Measurements from ENCODE around the gene ITGB8.
A peak's percentile ranks its signal among the peaks of the same experiment; 100 is the strongest.

The ITGB8 gene

GRCh38 chr7:20344396-20344795 is 13.7 kb downstream of the ITGB8 start:
- DNase-seq: no peak

DNA sequence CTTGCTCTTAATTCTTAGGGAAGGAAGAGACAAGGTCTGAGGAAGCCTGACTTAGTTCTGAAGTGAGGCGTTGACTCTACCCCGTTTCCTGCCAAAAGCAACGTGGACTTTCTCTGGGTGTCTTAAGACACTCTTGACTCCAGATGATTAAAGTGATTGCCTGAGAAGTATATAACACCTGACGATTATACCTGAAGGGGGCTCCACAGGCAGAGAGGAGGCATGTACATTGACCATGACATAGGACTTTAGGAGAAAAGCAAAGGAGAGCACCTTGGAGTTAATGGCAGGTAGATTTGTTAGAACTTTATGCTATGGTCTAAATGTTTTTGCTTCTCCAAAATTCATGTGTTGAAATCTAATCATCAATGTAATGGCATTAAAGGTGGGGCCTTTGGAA is 15.9 kb downstream of the ITGB8 start:
- no peak for DNase-seq

DNA sequence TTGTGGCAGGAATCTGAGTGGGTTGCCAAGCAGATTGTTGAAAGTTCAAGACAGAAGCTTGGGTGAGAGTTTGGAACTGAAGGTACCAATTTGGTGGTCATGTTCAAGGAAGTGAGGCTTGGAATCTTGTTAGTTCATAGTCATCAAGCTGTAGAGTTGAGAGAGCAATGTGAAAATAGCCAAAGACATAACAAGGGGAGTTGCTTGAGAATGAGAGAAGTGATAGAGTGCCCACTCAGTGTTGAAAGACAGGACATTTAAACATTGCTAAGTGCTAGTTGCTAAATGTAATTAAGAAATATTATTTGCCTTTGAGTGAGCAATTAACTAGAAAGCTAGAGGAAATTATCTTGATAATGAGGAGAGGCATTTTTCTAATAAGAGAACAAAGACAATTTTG is 17.0 kb downstream of the ITGB8 start:
- DNase-seq: no peak

GRCh38 chr7:20348125-20348807 is 17.6 kb downstream of the ITGB8 start:
- DNase-seq: no peak

DNA sequence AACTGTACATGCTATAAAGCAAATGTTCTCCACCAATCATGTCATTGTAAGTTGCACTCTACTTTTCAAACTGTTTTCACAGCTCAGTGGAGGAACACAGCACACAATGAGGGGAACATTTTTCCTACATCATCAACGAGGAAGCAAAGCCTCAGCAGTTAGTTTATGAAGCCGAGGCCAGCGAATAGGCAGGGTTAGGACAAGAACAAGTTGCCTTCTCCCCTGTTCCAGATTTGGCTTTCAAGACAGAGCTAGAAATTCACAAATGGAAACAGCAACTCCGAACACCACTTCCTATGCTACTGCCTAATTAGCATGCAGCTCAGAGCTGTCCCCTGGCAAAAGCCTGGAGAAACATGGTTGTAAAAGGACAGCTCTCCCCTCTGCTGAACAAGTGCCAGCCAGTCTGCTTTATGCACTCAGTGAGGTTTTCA is 19.8 kb downstream of the ITGB8 start:
- no peak for DNase-seq

DNA sequence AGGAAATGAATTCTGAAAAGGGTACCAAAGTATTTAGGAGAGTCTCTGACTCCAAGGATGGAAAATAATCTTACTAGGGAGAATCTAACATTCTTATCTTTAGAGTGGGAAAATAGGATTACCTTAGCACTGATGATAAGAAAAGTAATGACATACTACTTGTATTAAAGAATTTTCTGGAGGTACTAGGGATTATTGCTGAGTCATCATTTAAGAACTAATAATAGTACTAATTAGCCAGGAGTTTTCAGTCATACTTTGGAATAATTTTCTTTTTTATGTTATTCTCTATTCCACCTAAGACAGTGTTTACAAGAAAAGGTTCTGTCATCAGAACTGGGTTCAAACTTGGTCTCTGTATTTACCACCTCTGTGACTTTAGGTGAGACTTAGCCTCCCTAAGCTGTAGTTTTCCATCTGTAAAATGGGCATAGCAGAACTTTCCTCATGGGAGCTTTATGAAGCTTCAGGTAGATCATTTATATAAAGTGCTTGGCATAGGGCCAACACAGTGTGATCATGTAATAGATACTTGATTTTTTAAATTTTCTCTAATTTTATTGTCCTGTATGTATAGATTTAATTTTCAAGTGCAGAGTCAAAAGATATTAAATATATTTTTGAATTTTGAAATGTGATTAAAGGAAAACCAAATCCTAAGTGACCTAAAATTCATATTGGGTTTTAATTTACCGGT is 20.4 kb downstream of the ITGB8 start:
- DNase-seq: no peak

DNA sequence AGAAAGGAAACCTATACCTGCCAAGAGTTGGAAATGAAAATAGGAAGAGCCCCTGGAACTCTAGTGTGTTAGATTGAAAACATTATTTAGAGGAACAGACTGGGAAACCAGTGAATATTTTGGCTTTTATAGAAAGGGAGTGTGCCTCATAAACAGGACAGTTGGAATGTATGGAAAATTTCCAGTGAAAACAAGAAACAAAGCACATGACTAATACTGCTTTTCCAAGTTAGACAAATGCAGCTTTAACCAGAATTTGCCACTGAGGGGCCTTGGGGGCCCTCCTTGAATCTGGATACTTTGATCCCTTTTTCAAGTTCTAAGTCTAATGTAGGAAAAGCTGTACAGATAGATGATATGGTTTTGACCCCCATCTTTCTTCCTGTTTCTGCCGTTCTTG is 21.2 kb downstream of the ITGB8 start:
- no peak for DNase-seq

DNA sequence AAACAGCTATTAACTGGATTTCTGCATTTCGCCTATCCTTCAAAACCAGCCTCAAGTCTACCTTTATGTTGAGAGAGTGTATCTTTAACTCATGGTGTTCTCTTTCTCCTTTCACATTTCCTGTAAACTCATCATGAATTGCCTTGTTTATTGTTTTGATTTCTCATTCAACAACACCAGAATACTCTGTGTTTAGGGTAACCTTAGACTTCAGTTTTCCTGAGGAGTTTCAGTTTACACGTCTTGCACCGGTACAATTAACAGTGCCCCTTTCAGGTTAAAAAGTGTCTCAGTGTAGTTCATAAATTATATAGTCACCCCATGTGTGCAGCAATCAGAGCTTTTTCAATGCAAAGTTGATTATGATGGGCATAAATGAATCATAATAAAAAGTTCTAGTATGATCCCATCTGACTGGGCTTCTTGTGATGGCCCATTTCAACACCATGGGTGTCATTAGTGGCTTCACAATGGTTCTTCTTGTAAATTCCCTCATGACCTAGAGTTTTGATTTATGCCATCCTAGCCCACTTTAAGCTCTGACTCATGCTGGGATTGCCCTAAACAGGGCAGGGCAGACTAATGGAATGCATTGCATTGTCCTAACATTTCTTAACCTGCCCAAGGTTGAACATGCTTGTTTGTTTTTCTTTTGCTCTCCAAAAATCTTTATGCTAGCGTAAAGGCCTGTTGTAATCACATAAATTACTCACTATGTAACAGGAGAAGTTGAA is 22.0 kb downstream of the ITGB8 start:
- peak in 1 of 2 experiments; percentile 31 for DNase-seq

- no peak for DNase-seq
These were observed 24.2 kb downstream of the ITGB8 start for GRCh38 chr7:20354610-20355528.

DNA sequence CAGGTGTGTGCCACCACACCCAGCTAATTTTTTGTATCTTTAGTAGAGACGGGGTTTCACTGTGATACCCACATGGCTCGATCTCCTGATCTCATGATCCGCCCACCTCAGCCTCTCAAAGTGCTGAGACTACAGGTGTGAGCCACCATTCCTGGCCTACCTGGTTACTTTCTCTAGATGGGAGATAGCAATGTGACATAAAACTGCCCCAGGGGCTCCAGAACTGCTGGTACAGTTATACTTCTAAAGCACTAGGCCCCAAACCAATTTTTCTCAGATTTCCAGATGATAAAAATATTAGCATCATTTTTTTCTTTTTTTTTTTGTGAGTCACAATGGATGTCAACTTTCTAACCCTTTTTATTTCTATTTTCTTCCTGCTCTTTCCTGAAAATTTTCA is 27.4 kb downstream of the ITGB8 start:
- DNase-seq: no peak

- DNase-seq: no peak
These were observed 28.1 kb downstream of the ITGB8 start for GRCh38 chr7:20358762-20359282.

DNA sequence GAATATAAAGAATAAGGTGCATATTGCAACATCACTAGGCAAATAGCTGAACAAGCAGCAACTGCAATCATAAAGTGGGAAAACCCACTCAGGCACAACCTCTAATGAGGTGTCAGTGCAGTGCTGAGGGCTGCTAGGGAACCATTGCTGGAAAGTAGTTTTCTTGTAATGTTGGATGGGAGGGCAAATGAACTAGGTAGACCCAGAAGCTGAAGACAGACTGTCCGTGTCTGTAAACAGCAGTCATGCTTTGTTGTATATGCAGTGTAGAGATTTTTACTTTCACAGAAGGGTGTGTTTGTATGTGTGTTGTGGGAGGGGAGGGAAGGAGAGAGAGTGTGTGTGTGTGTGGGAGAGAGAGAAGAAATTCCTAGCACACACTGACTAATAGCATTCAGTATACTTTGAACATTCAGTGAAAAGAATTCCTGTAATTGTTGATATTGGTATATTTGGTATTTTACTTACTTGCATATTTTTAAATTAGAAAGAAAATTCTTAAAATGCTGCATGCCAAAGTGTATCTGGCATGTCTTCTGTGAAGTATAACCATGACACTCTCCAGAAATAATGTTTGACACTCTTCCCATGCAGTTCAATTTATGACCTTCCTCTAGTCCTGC is 28.8 kb downstream of the ITGB8 start:
- DNase-seq: no peak

- no peak for DNase-seq
These were observed 32.0 kb downstream of the ITGB8 start for GRCh38 chr7:20362574-20363253.

DNA sequence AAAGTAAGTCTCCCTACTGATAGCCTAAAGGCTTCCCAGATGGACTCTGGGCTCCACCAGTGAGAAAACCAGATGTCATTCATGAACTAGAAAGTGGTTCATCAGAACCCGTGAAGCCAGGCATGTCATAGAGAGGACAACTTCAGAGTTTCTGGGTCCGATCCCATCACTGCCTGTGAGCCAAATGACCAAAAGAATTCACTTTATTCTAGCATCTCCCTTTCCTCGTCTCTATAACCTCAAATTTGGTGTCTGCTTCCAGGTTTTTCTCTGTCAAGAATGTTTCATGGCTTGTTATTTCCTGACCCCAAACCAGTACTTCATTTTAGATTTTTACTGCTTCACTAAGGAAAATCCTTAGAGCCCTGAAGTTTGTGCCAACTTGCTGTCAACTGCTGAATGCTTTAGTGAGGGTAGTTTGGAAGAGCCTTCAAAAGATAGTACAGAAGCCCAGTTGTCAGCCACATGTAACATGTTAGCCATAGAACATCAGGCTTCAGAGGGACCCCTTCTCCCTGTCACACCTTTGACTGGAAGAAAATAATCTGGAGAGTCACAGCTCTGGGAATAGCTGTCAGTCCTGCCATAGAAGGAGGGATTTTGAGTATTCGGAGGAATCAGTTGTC is 34.0 kb downstream of the ITGB8 start:
- DNase-seq: no peak

- DNase-seq: no peak
These were observed 34.8 kb downstream of the ITGB8 start for GRCh38 chr7:20365486-20365885.

DNA sequence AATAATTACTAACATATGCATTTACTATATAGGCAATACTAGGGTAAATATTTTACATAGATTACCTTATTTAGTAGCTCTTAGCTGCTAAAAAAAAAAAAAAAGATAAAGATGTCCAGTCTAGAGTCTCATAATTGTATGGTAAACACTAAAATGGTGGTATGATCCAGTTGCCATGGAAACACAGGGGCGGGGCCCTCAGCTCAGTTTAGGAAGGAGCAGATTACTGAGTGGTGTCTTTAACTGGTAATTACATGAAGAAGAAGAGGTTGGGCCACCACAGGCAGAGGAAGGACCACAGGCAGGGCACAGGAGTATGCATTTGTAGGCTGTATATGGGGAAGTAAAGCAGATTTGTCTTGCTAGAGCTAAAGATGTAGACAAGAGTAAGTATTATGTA is 43.7 kb downstream of the ITGB8 start:
- DNase-seq: no peak

GRCh38 chr7:20376796-20377195 is 46.1 kb downstream of the ITGB8 start:
- no peak for DNase-seq

- no peak for DNase-seq
These were observed 50.8 kb downstream of the ITGB8 start for GRCh38 chr7:20381406-20382034.

GRCh38 chr7:20383351-20383750 is 52.7 kb downstream of the ITGB8 start:
- no peak for DNase-seq

DNA sequence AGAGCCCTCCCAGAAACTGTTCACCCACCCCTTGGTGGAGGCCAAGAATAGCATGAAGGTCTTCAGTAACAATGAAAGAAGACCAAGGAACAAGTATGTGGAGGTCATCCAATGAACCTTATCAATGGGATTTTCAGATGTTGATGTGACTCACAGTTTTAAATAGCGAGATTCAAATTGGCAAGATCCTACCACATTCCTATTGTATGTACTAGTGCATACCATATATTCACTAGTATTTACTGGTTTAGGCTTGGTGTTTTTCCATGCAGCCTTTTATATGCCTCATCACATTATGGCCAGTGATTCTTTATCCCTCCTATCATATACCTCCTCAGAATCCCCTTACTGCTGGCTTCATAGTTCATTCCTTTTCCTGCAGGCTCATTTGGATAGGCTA is 54.4 kb downstream of the ITGB8 start:
- no peak for DNase-seq

- no peak for DNase-seq
These were observed 57.4 kb downstream of the ITGB8 start for GRCh38 chr7:20388084-20388483.
